NCI-H226 (cell line): ENCODE data around the gene COPS2.
"Not testable (repeated sequence)": the region's sequence is repeated elsewhere in the genome, so short reads cannot be mapped to it uniquely, and the experiment has no call there.

Source experiments
- DNase-seq: peaks from one replicate; pipeline ENCODE4 v3.0.0-alpha.2; 2015

COPS2 gene

GRCh38 chr15:49101536-49101935 is 53.9 kb downstream of the COPS2 start:
- DNase-seq, result no peak

GRCh38 chr15:49096090-49096750 is 59.2 kb downstream of the COPS2 start:
- DNase-seq, result no peak

DNA sequence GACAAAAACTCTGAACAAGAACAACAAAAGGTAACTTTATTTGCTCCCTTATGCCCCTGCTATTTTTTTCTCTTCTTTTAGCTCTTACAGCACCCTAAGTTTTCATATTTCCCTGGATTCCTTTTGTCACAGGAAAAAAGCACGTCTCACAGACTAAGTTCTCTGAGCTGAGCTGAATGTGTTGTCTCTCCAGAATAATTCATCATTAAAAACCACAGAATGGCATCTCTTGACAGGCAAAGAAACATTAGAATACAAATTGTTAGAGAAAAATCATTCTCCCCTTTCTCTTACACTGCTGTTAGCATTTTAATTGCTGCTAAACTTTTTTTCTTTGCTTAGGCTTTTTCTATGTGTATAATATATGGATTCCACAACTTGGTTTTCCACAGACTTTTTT is 60.5 kb downstream of the COPS2 start:
- no peak for DNase-seq

DNA sequence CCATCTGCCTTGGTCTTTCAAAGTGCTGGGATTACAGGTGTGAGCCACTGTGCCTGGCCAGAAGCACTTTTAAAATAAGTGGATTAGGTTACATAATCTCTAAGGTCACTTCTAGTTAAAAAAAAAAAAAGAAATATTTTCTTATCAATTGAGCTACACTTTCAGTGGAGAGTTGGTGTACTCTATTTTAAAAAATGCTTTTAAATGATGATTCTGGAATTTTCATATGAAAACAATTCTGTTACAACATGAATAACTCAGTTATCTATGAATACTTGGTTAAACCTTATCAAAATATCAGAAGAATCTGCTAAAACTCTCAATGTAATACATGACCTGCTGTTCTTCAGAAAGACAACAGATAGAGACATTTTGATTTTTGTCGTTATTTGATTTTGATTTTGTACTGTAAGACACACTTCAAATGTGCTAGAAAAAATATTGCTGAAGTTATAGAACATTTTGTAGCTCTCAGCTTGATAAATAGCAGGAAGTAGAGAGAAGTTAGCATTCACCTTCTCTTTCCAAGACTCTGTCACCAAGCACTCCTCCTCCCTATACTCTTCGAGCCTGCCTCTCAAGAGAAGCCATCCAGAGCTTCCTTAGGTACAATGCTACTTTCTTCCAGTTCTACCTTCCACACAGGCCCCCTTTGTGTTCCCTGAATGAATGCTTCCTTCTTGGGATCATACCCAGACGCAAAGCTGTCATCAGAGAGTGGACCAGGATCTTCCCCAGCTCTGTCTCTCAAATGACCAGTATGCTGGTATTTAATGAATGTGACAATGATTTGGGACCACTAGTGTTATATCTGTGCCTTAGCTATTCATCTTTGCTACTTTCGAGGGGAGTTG is 61.9 kb downstream of the COPS2 start:
- no peak for DNase-seq

DNA sequence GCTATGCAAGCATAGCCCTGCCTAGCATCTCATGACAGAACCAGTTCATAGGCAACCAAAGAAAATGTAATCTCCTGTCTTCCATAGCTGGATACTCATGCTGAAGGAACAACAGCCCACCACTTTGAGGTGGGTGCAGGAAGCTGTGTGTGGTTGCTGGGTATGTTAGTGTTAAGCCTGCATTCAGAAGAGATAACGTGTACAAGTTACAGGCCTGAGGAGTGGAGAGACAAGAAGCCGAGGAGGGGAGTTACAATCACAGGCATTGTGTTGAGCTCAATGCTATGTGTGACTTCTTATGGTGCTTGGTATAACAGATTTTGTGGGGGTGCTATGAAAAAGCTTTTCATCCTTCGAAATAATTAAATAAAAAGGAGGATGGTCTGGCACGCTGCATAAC is 66.4 kb downstream of the COPS2 start:
- no peak for DNase-seq

DNA sequence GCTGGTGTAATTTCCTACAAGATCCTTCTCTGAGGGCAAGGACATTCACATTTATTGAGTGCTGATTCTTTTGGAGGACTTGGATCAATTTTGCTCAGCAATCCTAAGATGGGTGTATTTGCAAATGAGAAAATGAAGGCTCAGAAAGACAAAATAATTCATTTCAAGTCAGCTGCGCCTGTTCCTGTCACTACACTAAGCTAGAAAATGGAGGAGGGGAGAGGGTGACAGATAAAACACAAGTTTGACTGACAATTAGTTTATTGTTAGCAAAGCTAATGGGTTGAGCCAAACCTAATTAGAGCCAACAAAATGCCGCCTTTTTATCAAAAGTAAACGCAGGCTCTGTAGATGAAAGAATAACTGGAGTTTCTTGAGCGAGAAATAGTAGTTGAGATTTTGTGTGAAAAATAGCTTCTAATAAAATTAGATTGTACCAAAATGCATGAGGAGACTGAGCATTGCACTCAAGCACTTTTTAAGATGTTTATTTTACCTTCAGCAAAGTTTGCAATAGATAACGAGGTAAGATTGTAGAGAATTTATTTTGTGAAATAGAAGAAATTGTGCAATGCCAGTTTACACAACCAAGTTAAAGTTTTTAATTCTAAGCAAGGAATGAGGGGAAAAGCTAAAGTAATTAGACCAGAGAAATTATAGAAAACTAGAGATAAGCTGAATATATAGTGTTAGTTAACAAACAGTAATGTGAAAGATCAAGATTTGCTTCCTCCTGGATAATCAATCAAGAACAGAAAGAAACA is 69.5 kb downstream of the COPS2 start:
- DNase-seq, result no peak

- no peak for DNase-seq
These were observed 71.2 kb downstream of the COPS2 start for GRCh38 chr15:49084285-49084570.

DNA sequence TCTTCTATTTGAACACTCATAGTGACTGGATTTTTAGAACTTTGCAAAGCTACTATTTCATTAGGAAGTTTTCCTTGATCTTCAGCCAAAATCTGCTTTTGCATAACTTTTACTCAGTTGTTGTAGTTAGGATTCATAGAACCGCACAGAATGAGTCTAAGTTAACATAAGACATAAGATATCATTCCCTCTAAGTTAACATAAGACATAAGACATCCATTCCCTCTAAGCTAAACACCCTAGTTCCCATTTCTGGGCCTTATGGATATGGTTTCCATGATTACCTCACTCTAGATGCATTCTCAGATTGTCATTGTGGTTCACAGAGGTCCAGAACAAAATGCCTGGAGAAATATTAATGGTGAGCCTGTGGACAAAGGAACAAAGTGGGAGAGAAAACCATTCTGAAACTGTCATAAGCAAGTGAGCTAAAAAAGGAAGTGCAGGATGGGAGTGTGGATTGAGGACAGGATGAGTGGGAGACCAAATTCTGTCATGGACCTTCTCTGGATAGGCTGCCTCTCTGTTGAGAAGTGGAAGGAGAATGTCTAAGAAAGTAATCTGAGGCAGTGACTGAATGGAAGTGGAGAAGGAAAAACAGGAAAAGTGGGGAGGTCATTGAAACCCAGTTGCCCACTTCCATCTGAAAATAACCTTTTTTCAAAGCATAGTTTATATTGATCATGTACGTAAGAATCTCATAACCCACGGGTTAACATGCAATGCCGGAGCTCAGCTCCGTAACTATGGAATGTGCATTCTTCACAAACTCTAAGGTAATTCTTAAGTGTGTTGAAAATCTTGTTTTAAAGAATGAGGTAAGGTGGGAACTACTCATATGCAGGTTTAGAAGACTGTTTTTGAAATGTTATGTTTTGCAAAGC is 71.8 kb downstream of the COPS2 start:
- DNase-seq, result no peak

- DNase-seq, result no peak
These were observed 72.4 kb downstream of the COPS2 start for GRCh38 chr15:49082960-49083359.

DNA sequence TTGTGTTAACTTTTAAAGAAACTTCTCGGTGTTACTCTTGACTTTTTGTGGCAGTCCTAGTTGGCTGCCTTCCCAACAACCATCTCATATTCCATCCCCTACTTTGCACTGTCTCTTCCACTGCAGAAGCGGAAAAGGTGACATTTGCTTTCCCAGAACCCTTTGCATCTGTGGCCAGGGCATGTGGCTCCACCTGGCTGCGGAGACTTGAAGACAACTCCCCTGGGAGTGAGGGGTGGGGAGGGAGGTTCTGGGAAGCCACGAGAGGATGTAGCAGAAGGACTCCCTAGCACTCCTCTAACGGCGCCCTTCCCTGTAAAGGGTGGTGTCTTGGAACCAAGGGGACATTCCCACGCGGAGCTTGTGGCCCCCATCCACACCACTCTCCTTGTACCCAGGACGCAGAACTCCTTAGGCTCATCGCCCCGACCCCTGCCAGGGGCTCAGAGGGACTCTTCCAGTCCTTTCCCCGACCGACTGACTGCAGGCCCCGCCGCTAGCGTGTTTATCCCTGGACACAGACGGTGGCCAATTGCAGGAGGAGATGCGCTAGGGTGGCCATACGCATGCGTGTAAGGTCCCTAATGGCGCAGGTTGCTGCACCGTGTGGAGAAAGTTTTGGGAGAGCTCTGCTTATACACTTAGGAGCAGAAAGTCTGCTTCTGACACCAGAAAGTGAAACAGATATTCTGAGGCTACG is 75.9 kb downstream of the COPS2 start:
- no peak for DNase-seq

GRCh38 chr15:49075881-49076280 is 79.5 kb downstream of the COPS2 start:
- no peak for DNase-seq

- DNase-seq, result not testable (repeated sequence)
These were observed 80.7 kb downstream of the COPS2 start for GRCh38 chr15:49074589-49075287.
